Nephron progenitor cell (in vitro differentiated cells): ENCODE data around the gene FIGNL2.
"Not testable (repeated sequence)": the region's sequence is repeated elsewhere in the genome, so short reads cannot be mapped to it uniquely, and the experiment has no call there.

Source experiments
- DNase-seq: peaks from one replicate; pipeline ENCODE4 v3.0.0; 2021
- H3K27ac Mint-ChIP-seq: 2 replicates; pipeline ENCODE4 v1.8.0; 2021; ENCODE audit warnings: mild to moderate bottlenecking, moderate library complexity, mixed read lengths
- H3K27me3 Mint-ChIP-seq: 2 replicates; pipeline ENCODE4 v1.8.0; 2021; ENCODE audit warnings: mild to moderate bottlenecking, low read depth, mixed read lengths; ENCODE audit not compliant: poor library complexity
- H3K36me3 Mint-ChIP-seq: 2 replicates; pipeline ENCODE4 v1.8.0; 2021; ENCODE audit warnings: low read depth, mixed read lengths
- H3K4me1 Mint-ChIP-seq: 2 replicates; pipeline ENCODE4 v1.8.0; 2021; ENCODE audit warnings: mixed read lengths
- H3K4me3 Mint-ChIP-seq: 2 replicates; pipeline ENCODE4 v1.8.0; 2021; ENCODE audit warnings: mild to moderate bottlenecking, moderate library complexity, mixed read lengths
- H3K9me3 Mint-ChIP-seq: 2 replicates; pipeline ENCODE4 v1.8.0; 2021; ENCODE audit warnings: mild to moderate bottlenecking, moderate library complexity, mixed read lengths
- CTCF ChIP-seq: fragments of 200-600 bp; sonication (generic); IDR thresholded peaks from 2 replicates; pipeline ENCODE4 v1.5.0; 2021; ENCODE audit warnings: antibody characterized with exemption

Gene FIGNL2

DNA sequence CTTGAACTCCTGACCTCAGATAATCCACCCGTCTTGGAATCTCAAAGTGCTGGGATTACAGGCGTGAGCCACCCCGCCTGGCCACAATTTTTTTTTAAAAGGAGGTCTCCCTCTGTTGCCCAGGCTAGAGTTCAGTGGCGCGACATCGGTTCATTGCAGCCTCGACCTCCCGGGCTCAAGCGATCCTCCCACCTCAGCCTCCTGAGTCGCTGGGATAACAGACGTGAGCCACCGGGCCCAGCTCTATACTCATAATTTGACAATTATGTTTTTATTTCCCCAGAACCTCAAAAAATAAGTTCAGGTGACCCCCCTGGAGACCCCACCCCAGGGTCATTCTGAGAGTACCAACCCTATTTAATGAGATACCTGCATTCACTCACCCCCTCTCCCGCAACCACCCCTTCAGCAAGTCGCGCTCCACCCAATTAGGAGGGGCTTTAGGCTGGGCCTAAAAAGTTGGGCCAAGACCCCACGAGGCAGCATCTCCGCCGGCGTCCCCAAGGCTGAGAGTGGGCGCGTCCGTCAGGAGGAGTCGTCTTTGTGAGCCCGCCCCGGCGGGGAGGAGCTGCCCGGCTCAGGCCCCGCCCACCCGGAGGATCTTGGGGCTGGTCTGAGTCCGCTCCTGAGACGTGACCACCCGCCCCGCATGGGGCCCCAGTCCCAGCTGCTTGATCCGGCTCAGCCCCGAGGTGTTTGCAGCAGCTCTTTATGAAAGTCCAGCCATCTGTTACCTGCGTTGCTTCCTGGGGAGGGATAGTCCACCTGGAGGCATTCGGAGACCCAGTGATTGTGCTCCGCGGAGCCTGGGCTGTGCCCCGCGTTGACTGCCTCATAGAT, 39.2 kb upstream of the FIGNL2 start, which contains the start of gene ANKRD33:
Gene ANKRD33 (plus strand): TSS at position 628 of the 840 bp plus-strand sequence. CDS start 84 bp downstream, at position 712.
- Mint-ChIP-seq H3K4me1 (peaks cover 25% of the 10 kb centered on the region), H3K27ac (no peak within 1 kb of the TSS), H3K4me3 (peak within 1 kb of the TSS; percentile 54), H3K27me3 (peaks cover 18% of the 10 kb centered on the region), H3K36me3 (no peaks in the 10 kb centered on the region), H3K9me3 (no peaks in the 10 kb centered on the region)
- TF ChIP-seq CTCF: no peak
- peak; percentile 82 for DNase-seq

GRCh38 chr12:51886021-51886710, 37.6 kb upstream of the FIGNL2 start:
- H3K36me3 Mint-ChIP-seq: no peaks in the 10 kb centered on the region
- H3K27ac Mint-ChIP-seq: peak overlapping the region; percentile 45
- H3K4me1 Mint-ChIP-seq: peaks cover 25% of the 10 kb centered on the region
- no peak for TF ChIP-seq CTCF
- peaks cover 18% of the 10 kb centered on the region for H3K27me3 Mint-ChIP-seq
- no peaks in the 10 kb centered on the region for H3K9me3 Mint-ChIP-seq
- H3K4me3 Mint-ChIP-seq: no peak overlapping the region
- DNase-seq: no peak

GRCh38 chr12:51885294-51886020, 36.9 kb upstream of the FIGNL2 start:
- Mint-ChIP-seq H3K27ac (peak overlapping the region; percentile 45), H3K27me3 (peaks cover 15% of the 10 kb centered on the region), H3K4me1 (peaks cover 25% of the 10 kb centered on the region)
- H3K9me3 Mint-ChIP-seq, DNase-seq, H3K4me3 Mint-ChIP-seq, H3K36me3 Mint-ChIP-seq: not testable (repeated sequence)

- peaks cover 16% of the 10 kb centered on the region for H3K27me3 Mint-ChIP-seq
- H3K4me1 Mint-ChIP-seq: peaks cover 25% of the 10 kb centered on the region
- no peaks in the 10 kb centered on the region for H3K36me3 Mint-ChIP-seq
- no peak overlapping the region for H3K27ac Mint-ChIP-seq
- DNase-seq: no peak
- no peak overlapping the region for H3K4me3 Mint-ChIP-seq
- H3K9me3 Mint-ChIP-seq: no peaks in the 10 kb centered on the region
- no peak for TF ChIP-seq CTCF
These were observed 36.2 kb upstream of the FIGNL2 start for GRCh38 chr12:51884676-51885229.

GRCh38 chr12:51883998-51884675, 35.6 kb upstream of the FIGNL2 start:
- no peak overlapping the region for H3K4me3 Mint-ChIP-seq
- TF ChIP-seq CTCF: no peak
- no peak for DNase-seq
- no peaks in the 10 kb centered on the region for H3K9me3 Mint-ChIP-seq
- H3K36me3 Mint-ChIP-seq: no peaks in the 10 kb centered on the region
- peaks cover 19% of the 10 kb centered on the region for H3K27me3 Mint-ChIP-seq
- peaks cover 19% of the 10 kb centered on the region for H3K4me1 Mint-ChIP-seq
- no peak overlapping the region for H3K27ac Mint-ChIP-seq
